Upper lobe of left lung (tissue), 4 donors: ENCODE measurements around the gene ZNF835.

Experiments
- POLR2A ChIP-seq, 4 donors: fragments of 450-650 bp; IDR thresholded peaks; one replicate each; pipeline ENCODE4 v1.5.1; 2016 to 2017; ENCODE audit warnings: antibody characterized with exemption in 4 of 4, mild to moderate bottlenecking in 2 of 4
- TF ChIP-seq, protein P1 (sequence below), 6 experiments: fragments of 450-650 bp in 4 of 6; fragments of 200-600 bp in 2 of 6; sonication (generic) in 2 of 6; IDR thresholded peaks; one replicate each; pipeline ENCODE4 v1.5.1; 2016 to 2019; ENCODE audit warnings: antibody characterized with exemption in 6 of 6

DNA sequence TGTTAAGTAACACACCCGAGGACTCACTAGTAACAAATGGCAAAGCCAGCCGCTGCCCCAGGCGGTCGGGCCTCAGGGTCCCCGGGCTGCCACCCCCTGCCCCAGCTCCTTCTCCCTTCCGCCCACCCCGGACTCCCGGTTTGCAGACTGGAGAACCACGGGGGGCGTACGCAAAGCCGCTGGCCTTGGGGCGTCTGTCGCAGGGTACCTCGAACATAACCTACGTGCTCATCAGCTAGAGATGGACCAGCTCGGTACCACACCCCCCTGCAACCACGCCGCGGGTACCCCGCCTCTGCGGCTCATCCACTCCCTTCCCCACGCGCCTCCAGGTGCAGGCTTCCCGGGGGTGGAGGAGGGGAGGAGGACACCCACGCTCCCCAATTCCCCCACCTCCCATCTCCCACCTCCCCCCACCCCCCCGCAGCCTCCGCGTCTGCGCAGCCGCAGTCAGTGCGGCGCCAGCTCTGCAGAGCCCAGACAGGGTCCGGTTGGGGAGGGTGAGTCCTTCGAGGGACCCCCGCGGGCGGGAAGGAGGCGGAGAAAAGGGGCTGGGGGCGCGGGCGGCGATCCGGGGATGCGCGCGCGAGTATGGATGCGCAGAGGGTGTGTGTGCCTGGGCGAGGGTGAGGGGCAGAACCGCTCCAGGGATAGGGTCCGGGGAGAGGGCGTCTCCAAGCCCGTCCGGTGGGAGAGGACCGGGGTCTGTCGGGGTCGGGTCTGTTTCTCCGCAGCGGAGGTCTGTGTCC, 28.7 kb downstream of the ZNF835 start, which contains the start of gene SMIM17:
- no peak for TF ChIP-seq POLR2A (IDR thresholded peaks at IDR 0.05)
- TF ChIP-seq, protein P1, sequence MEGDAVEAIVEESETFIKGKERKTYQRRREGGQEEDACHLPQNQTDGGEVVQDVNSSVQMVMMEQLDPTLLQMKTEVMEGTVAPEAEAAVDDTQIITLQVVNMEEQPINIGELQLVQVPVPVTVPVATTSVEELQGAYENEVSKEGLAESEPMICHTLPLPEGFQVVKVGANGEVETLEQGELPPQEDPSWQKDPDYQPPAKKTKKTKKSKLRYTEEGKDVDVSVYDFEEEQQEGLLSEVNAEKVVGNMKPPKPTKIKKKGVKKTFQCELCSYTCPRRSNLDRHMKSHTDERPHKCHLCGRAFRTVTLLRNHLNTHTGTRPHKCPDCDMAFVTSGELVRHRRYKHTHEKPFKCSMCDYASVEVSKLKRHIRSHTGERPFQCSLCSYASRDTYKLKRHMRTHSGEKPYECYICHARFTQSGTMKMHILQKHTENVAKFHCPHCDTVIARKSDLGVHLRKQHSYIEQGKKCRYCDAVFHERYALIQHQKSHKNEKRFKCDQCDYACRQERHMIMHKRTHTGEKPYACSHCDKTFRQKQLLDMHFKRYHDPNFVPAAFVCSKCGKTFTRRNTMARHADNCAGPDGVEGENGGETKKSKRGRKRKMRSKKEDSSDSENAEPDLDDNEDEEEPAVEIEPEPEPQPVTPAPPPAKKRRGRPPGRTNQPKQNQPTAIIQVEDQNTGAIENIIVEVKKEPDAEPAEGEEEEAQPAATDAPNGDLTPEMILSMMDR (IDR thresholded peaks at IDR 0.05): no peak
